ENCODE results near the gene SORCS2.

The SORCS2 gene

GRCh38 chr4:7758476-7758875, 566.1 kb downstream of the SORCS2 start:
- no peak overlapping the region for H3K4me3 ChIP-seq (ENCODE audit: low read depth, low read length)
- TF ChIP-seq CTCF (IDR thresholded peaks at IDR 0.05; ENCODE audit: low read depth, low read length) = no peak

GRCh38 chr4:7759216-7759615, 566.9 kb downstream of the SORCS2 start:
- H3K4me3 ChIP-seq (ENCODE audit: low read depth, low read length) = no peak overlapping the region
- no peak for TF ChIP-seq CTCF (IDR thresholded peaks at IDR 0.05; ENCODE audit: low read depth, low read length)

GRCh38 chr4:7759635-7760034, 567.3 kb downstream of the SORCS2 start:
- no peak overlapping the region for H3K4me3 ChIP-seq (ENCODE audit: low read depth, low read length)
- no peak for TF ChIP-seq CTCF (IDR thresholded peaks at IDR 0.05; ENCODE audit: low read depth, low read length)

GRCh38 chr4:7760228-7760627, 567.9 kb downstream of the SORCS2 start:
- TF ChIP-seq CTCF (IDR thresholded peaks at IDR 0.05; ENCODE audit: low read depth, low read length) = no peak

GRCh38 chr4:7760706-7761105, 568.4 kb downstream of the SORCS2 start:
- no peak overlapping the region for H3K4me3 ChIP-seq (ENCODE audit: low read depth, low read length)
- no peak for TF ChIP-seq CTCF (IDR thresholded peaks at IDR 0.05; ENCODE audit: low read depth, low read length)

More at GRCh38 chr4:7760228-7760627, 567.9 kb downstream of the SORCS2 start:
- H3K4me3 ChIP-seq (ENCODE audit: low read depth, low read length) = no peak overlapping the region

GRCh38 chr4:7761312-7761711, 569.0 kb downstream of the SORCS2 start:
- no peak overlapping the region for H3K4me3 ChIP-seq (ENCODE audit: low read depth, low read length)

GRCh38 chr4:7761720-7762119, 569.4 kb downstream of the SORCS2 start:
- TF ChIP-seq CTCF (IDR thresholded peaks at IDR 0.05; ENCODE audit: low read depth, low read length) = peak; percentile 62

More at GRCh38 chr4:7761312-7761711, 569.0 kb downstream of the SORCS2 start:
- no peak for TF ChIP-seq CTCF (IDR thresholded peaks at IDR 0.05; ENCODE audit: low read depth, low read length)

More at GRCh38 chr4:7761720-7762119, 569.4 kb downstream of the SORCS2 start:
- no peak overlapping the region for H3K4me3 ChIP-seq (ENCODE audit: low read depth, low read length)

Data from WI38 (cell line).